ENCODE data around the gene CPVL. TPM values are rescaled to one million over a fixed set of nuclear protein-coding genes. Genes with fewer than 3 reads are reported as not detected.

The CPVL gene
- total and polyA plus RNA-seq, 2 donors (not counting 1 experiment from before 2014, with no cell fraction given): 2.6 TPM; not detected in 1

GRCh38 chr7:29139796-29140195 is 6.5 kb downstream of the CPVL start:
- Histone ChIP-seq H3K4me3 (ENCODE audit: control extremely low read depth in 1 of 5, extremely low read depth in 1 of 5, insufficient read depth in 1 of 5, low read depth in 2 of 5, low read length in 4 of 5) (no peak overlapping the region), H3K4me1 (ENCODE audit: control insufficient read depth in 2 of 2, insufficient read depth in 2 of 2, low read length in 2 of 2) (no peaks in the 10 kb centered on the region), H3K79me2 (ENCODE audit: control insufficient read depth, insufficient read depth, low read length) (no peaks in the 10 kb centered on the region), H3K4me2 (replicated peaks; ENCODE audit: low read depth, low read length, poor library complexity, severe bottlenecking) (no peak overlapping the region), H3K9ac (ENCODE audit: low read length) (no peak overlapping the region), H3K27ac (ENCODE audit: low read length in 2 of 2) (no peak overlapping the region), H4K20me1 (ENCODE audit: control insufficient read depth, insufficient read depth, low read length, poor library complexity, severe bottlenecking) (no peaks in the 10 kb centered on the region), H2AFZ (ENCODE audit: insufficient read depth, low read depth, low read length, poor library complexity, severe bottlenecking) (no peak overlapping the region), H3K36me3 (replicated peaks in 1 of 2; ENCODE audit: control extremely low read depth in 1 of 2, control insufficient read depth in 1 of 2, extremely low read depth in 1 of 2, insufficient read depth in 2 of 2, low read length in 1 of 2) (no peaks in the 10 kb centered on the region), H3K9me3 (ENCODE audit: control extremely low read depth in 1 of 3, control insufficient read depth in 2 of 3, insufficient read depth in 1 of 3, low read length in 2 of 3) (peaks cover 2 to 7% (median 4%) of the 10 kb centered on the region in 3 donors), H3K27me3 (replicated peaks in 1 of 4; ENCODE audit: control extremely low read depth in 1 of 4, control insufficient read depth in 3 of 4, insufficient read depth in 4 of 4, low read length in 3 of 4) (peaks cover 0 to 4% (median 2%) of the 10 kb centered on the region in 4 experiments)
- H3K9me3 Mint-ChIP-seq (ENCODE audit: insufficient read depth): peaks cover 4% of the 10 kb centered on the region
- ChIA-PET POLR2A (no interaction called here), CTCF (no interaction called here)
- DNase-seq (no peak), ATAC-seq (ENCODE audit: low read depth) (no peak)
- intact Hi-C loops (cut with micrococcal nuclease): no loop called here
- TF ChIP-seq EZH2 (IDR thresholded peaks at IDR 0.05; ENCODE audit: borderline replicate concordance, insufficient read depth, low read depth, low read length, poor library complexity, severe bottlenecking) (no peak), CTCF (IDR thresholded peaks at IDR 0.05) (no peak)
- H3K4me3 Mint-ChIP-seq: no peak overlapping the region
- H3K27ac Mint-ChIP-seq: no peak overlapping the region
- 92% methylated on average over 4 of the region's 4 CpGs for WGBS (ENCODE audit: insufficient coverage)
- H3K27me3 Mint-ChIP-seq: peaks cover 22% of the 10 kb centered on the region
- no peaks in the 10 kb centered on the region for H3K4me1 Mint-ChIP-seq

- TF ChIP-seq EZH2 (IDR thresholded peaks at IDR 0.05; ENCODE audit: borderline replicate concordance, insufficient read depth, low read depth, low read length, poor library complexity, severe bottlenecking) (no peak), CTCF (IDR thresholded peaks at IDR 0.05) (no peak)
- H3K79me2 ChIP-seq (ENCODE audit: control insufficient read depth, insufficient read depth, low read length): no peaks in the 10 kb centered on the region
- intact Hi-C loops (cut with micrococcal nuclease): no loop called here
- no peak overlapping the region for H3K4me3 ChIP-seq (ENCODE audit: control extremely low read depth in 1 of 5, extremely low read depth in 1 of 5, insufficient read depth in 1 of 5, low read depth in 2 of 5, low read length in 4 of 5)
- H4K20me1 ChIP-seq (ENCODE audit: control insufficient read depth, insufficient read depth, low read length, poor library complexity, severe bottlenecking): no peaks in the 10 kb centered on the region
- no peak overlapping the region for H3K4me3 Mint-ChIP-seq
- H3K9ac ChIP-seq (ENCODE audit: low read length): no peak overlapping the region
- no CpG with 5 or more reads among the region's 2 CpGs for WGBS (ENCODE audit: insufficient coverage)
- no peaks in the 10 kb centered on the region for H3K36me3 ChIP-seq (replicated peaks in 1 of 2; ENCODE audit: control extremely low read depth in 1 of 2, control insufficient read depth in 1 of 2, extremely low read depth in 1 of 2, insufficient read depth in 2 of 2, low read length in 1 of 2)
- H3K9me3 Mint-ChIP-seq (ENCODE audit: insufficient read depth): peaks cover 4% of the 10 kb centered on the region
- peaks cover 19% of the 10 kb centered on the region for H3K27me3 Mint-ChIP-seq
- CTCF ChIA-PET: no interaction called here
- H3K4me2 ChIP-seq (replicated peaks; ENCODE audit: low read depth, low read length, poor library complexity, severe bottlenecking): no peak overlapping the region
- H3K27me3 ChIP-seq (replicated peaks in 1 of 4; ENCODE audit: control extremely low read depth in 1 of 4, control insufficient read depth in 3 of 4, insufficient read depth in 4 of 4, low read length in 3 of 4): peaks cover 0 to 4% (median 2%) of the 10 kb centered on the region in 4 experiments
- POLR2A ChIA-PET: no interaction called here
- DNase-seq (no peak), ATAC-seq (ENCODE audit: low read depth) (no peak)
- no peak overlapping the region for H3K27ac Mint-ChIP-seq
- H2AFZ ChIP-seq (ENCODE audit: insufficient read depth, low read depth, low read length, poor library complexity, severe bottlenecking): no peak overlapping the region
- no peaks in the 10 kb centered on the region for H3K4me1 ChIP-seq (ENCODE audit: control insufficient read depth in 2 of 2, insufficient read depth in 2 of 2, low read length in 2 of 2)
- H3K9me3 ChIP-seq (ENCODE audit: control extremely low read depth in 1 of 3, control insufficient read depth in 2 of 3, insufficient read depth in 1 of 3, low read length in 2 of 3): peaks cover 2 to 7% (median 4%) of the 10 kb centered on the region in 3 donors
- no peak overlapping the region for H3K27ac ChIP-seq (ENCODE audit: low read length in 2 of 2)
- no peaks in the 10 kb centered on the region for H3K4me1 Mint-ChIP-seq
Measured at GRCh38 chr7:29139191-29139590, 7.1 kb downstream of the CPVL start.

Measured in B cell (primary cell).